HepG2 (cell line): Measurements from ENCODE around the gene CCDC57. TPM values are rescaled to one million over a fixed set of nuclear protein-coding genes. Genes with fewer than 3 reads are reported as not detected.

Experiments
- ATAC-seq: fragments of 200-7000 bp; cut with Tn5 transposase; 3 replicates; pipeline ENCODE4 v1.9.1; 2020; ENCODE audit warnings: mild to moderate bottlenecking, moderate library complexity
- BruUV-seq: library from RNA; stranded (reverse); fragments of 400-500 nt; replicated peaks from 2 replicates; lab custom pipeline; 2021; lab: Mats Ljungman, UMichigan
- CTCF ChIA-PET: fragments of 300-600 bp; formaldehyde crosslinking; extraction: SDS; loops from one replicate; lab custom pipeline; 2021; ENCODE audit warnings: low total read pairs, inconsistent platforms, low intra/inter-chr PET ratio; lab: Yijun Ruan, JAX
- POLR2A ChIA-PET: fragments of 350-600 bp; sonication (Branson Sonifier 250); formaldehyde crosslinking; loops from one replicate; lab custom pipeline; 2020; ENCODE audit warnings: antibody characterized with exemption, inconsistent platforms; lab: Yijun Ruan, JAX
- DNase-seq: peaks from one replicate; pipeline ENCODE4 v3.0.0-alpha.2; 2015; ENCODE audit warnings: low spot score
- FAIRE-seq: peaks from 3 replicates; lab custom pipeline; 2011; peaks lifted over from hg19 to GRCh38; lab: Jason Lieb, UNC
- H2AFZ ChIP-seq: one replicate; pipeline ENCODE4 v1.6.1; 2011; ENCODE audit warnings: low read length, inconsistent platforms
- H3K27ac ChIP-seq: fragments of 300-600 bp; 3 replicates; pipeline ENCODE4 v1.8.0; 2011; ENCODE audit warnings: mixed run types, mild to moderate bottlenecking, mixed read lengths, low read length, inconsistent platforms; ENCODE audit not compliant: insufficient read depth; ENCODE audit errors: extremely low read length
- H3K27me3 ChIP-seq, 2 experiments: fragments of 200-600 bp in 1 of 2; 2 replicates in 1 of 2; 3 replicates in 1 of 2; pipeline versions ENCODE4 v1.6.0 to v1.8.0; 2011; ENCODE audit warnings: low read length in 2 of 2, mild to moderate bottlenecking in 2 of 2, moderate library complexity in 2 of 2, inconsistent platforms in 1 of 2; ENCODE audit not compliant: insufficient read depth in 2 of 2, control insufficient read depth in 1 of 2
- H3K36me3 ChIP-seq, 2 experiments: fragments of 200-600 bp in 1 of 2; replicated peaks in 1 of 2; 2 replicates in 1 of 2; 3 replicates in 1 of 2; pipeline versions ENCODE4 v1.5.1 to v1.8.0; 2011; ENCODE audit warnings: low read length in 2 of 2, inconsistent platforms in 1 of 2; ENCODE audit not compliant: insufficient read depth in 2 of 2, control insufficient read depth in 1 of 2
- H3K4me1 ChIP-seq: 2 replicates; pipeline ENCODE4 v1.5.1; 2012; ENCODE audit warnings: low read length, inconsistent platforms; ENCODE audit not compliant: insufficient read depth
- H3K4me2 ChIP-seq: 2 replicates; pipeline ENCODE4 v1.6.0; 2011; ENCODE audit warnings: low read depth, low read length, inconsistent platforms
- H3K4me3 ChIP-seq, 3 experiments: fragments of 200-600 bp in 1 of 3; sonication (generic), shearing (Covaris generic) in 1 of 3; replicated peaks in 1 of 3; 2 replicates each; pipeline ENCODE4 v1.5.1; 2011 to 2016; ENCODE audit warnings: low read length in 3 of 3, inconsistent platforms in 2 of 3, low read depth in 2 of 3, mild to moderate bottlenecking in 2 of 3, control low read depth in 1 of 3, mixed read lengths in 1 of 3; ENCODE audit not compliant: insufficient read depth in 1 of 3
- H3K79me2 ChIP-seq: one replicate; pipeline ENCODE4 v1.6.1; 2011; ENCODE audit warnings: low read length, inconsistent platforms; ENCODE audit not compliant: insufficient read depth
- H3K9ac ChIP-seq: 2 replicates; pipeline ENCODE4 v1.6.0; 2011; ENCODE audit warnings: mild to moderate bottlenecking, low read depth, low read length, inconsistent platforms; ENCODE audit not compliant: insufficient read depth
- H3K9me3 ChIP-seq: 2 replicates; pipeline ENCODE4 v1.5.1; 2012; ENCODE audit warnings: mild to moderate bottlenecking, low read length
- H4K20me1 ChIP-seq: 2 replicates; pipeline ENCODE4 v1.6.0; 2011; ENCODE audit warnings: inconsistent platforms, mild to moderate bottlenecking, low read length, moderate library complexity; ENCODE audit not compliant: insufficient read depth
- SRY ChIP-seq: sonication (generic); formaldehyde crosslinking; IDR thresholded peaks from 2 replicates; pipeline ENCODE4 v1.8.0; 2022; ENCODE audit warnings: mild to moderate bottlenecking, missing genetic modification reagents
- TCF12 ChIP-seq, 2 experiments: fragments of 450-650 bp in 1 of 2; sonication (generic) in 1 of 2; formaldehyde crosslinking in 1 of 2; IDR thresholded peaks; 2 replicates each; pipeline versions ENCODE4 v1.6.1 to v1.8.0; 2017 to 2022; ENCODE audit warnings: antibody characterized with exemption in 1 of 2, mild to moderate bottlenecking in 1 of 2, missing genetic modification reagents in 1 of 2, moderate library complexity in 1 of 2
- ZNF329 ChIP-seq: sonication (generic); formaldehyde crosslinking; IDR thresholded peaks from 2 replicates; pipeline ENCODE4 v1.9.0; 2021; ENCODE audit warnings: low read depth, mild to moderate bottlenecking, missing genetic modification reagents
- ZNF878 ChIP-seq: sonication (generic); formaldehyde crosslinking; IDR thresholded peaks from 2 replicates; pipeline ENCODE4 v1.8.1; 2023; ENCODE audit warnings: mild to moderate bottlenecking, missing genetic modification reagents, moderate library complexity
- WGBS: methylation state at CpG from one replicate; pipeline ENCODE4 v1.1.6; 2017; ENCODE audit warnings: low lambda C conversion rate; 5-methylcytosine and 5-hydroxymethylcytosine counted together
- in situ Hi-C: cut with HindIII; loops from 2 replicates; pipeline ENCODE4 v1.10.0; 2017; ENCODE audit warnings: low pct_unique_long_range_greater_than_20kb; ENCODE audit not compliant: extremely low pct_ligation_motif_present
- intact Hi-C: fragments of 100-400 bp; cut with micrococcal nuclease; formaldehyde crosslinking; loops from one replicate; pipeline ENCODE4 v1.10.0; 2022; ENCODE audit not compliant: unreplicated experiment
- polyA plus RNA-seq, 8 experiments: library from polyadenylated mRNA; depleted of rRNA in 3 of 8; stranded (reverse) in 7 of 8; unstranded in 1 of 8; fragments of >200 nt; fragmentation: Illumina TruSeq in 4 of 8; extraction: Trizol in 4 of 8; gene quantifications; 2 replicates each; pipeline versions ENCODE4 v1.2.1 to v1.2.3, GENCODE V29; 2011 to 2016; ENCODE audit warnings: low read depth in 4 of 8, missing spikeins in 1 of 8, mixed read lengths in 1 of 8; ENCODE audit not compliant: insufficient read depth in 1 of 8
- total RNA-seq, 5 experiments: library from RNA; depleted of rRNA; stranded (reverse); fragments of >200 nt; fragmentation: Illumina TruSeq; extraction: Trizol; gene quantifications; 2 replicates each; pipeline ENCODE4 v1.2.3, GENCODE V29; 2016; ENCODE audit warnings: low read depth in 1 of 5
- TF ChIP-seq, protein P1 (sequence below), 2 experiments: sonication (generic) in 1 of 2; formaldehyde crosslinking in 1 of 2; IDR thresholded peaks; 2 replicates each; pipeline versions ENCODE4 v1.4.0 to v1.6.1; 2016 to 2020; ENCODE audit warnings: borderline replicate concordance in 1 of 2, low read depth in 1 of 2, mild to moderate bottlenecking in 1 of 2, missing genetic modification reagents in 1 of 2

Gene CCDC57
- total and polyA plus RNA-seq, 2 of the 13 experiments (the other 11 are each of a cell fraction or from before 2014, with no cell fraction given) = 59.3 to 59.9 TPM

DNA sequence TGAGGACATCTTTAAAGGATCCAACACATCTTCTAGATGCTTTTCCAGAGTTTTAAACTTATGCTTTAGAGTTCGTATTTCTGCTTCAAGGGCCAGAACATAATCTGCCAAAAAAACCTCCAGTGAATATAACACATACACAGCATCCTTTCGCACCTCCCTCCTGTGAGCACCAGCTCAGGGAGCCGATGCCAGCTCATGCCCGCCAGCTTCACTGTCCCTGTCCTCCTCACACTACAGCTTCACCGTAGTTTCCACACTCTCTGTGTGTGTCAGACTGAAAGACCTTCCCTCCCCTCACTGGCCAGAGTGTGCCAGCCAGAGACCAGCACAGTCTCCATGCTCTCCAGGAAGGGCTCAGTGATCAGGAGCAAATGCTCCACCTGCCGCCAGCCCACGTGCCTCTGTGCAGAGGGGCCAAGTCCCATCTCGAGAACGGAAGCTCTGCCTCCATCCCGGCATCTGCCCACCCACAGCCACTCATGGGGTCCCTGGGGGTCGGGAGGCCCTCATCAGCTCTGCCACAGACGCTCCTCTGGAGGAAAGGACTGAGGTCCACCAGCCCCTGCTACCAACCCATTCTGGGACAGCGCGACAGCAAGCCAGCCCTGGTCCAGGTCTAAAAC is 40.8 kb downstream of the CCDC57 start:
- Histone ChIP-seq H3K4me2 (no peak overlapping the region), H3K9me3 (no peaks in the 10 kb centered on the region), H3K4me1 (peaks cover 13% of the 10 kb centered on the region), H4K20me1 (no peaks in the 10 kb centered on the region), H3K4me3 (no peak overlapping the region), H3K27me3 (no peaks in the 10 kb centered on the region), H3K9ac (no peak overlapping the region), H3K36me3 (peaks cover 11 to 21% of the 10 kb centered on the region in 2 experiments; a peak in 4 of 5 replicates), H2AFZ (no peak overlapping the region), H3K27ac (no peak overlapping the region), H3K79me2 (no peaks in the 10 kb centered on the region)
- intact Hi-C loops (no loop called here), in situ Hi-C loops (no loop called here)
- ChIA-PET CTCF (no interaction called here), POLR2A (no interaction called here)
- no peak for FAIRE-seq
- BruUV-seq = no TSS peak
- DNase-seq = no peak
- 95% methylated on average over 14 of the region's 14 CpGs for WGBS
- TF ChIP-seq ZNF878 (no peak), SRY (CRISPR knock-in tag) (no peak), TCF12 (IDR thresholded peaks at IDR 0.05) (no peak), TCF12 (CRISPR knock-in tag; IDR thresholded peaks at IDR 0.05) (no peak), ZNF329 (CRISPR knock-in tag) (no peak)
- TF ChIP-seq, protein P1, sequence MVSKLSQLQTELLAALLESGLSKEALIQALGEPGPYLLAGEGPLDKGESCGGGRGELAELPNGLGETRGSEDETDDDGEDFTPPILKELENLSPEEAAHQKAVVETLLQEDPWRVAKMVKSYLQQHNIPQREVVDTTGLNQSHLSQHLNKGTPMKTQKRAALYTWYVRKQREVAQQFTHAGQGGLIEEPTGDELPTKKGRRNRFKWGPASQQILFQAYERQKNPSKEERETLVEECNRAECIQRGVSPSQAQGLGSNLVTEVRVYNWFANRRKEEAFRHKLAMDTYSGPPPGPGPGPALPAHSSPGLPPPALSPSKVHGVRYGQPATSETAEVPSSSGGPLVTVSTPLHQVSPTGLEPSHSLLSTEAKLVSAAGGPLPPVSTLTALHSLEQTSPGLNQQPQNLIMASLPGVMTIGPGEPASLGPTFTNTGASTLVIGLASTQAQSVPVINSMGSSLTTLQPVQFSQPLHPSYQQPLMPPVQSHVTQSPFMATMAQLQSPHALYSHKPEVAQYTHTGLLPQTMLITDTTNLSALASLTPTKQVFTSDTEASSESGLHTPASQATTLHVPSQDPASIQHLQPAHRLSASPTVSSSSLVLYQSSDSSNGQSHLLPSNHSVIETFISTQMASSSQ (IDR thresholded peaks at IDR 0.05; ENCODE audit: low read depth) = no peak
- TF ChIP-seq, protein P1 (CRISPR knock-in tag; IDR thresholded peaks at IDR 0.05; ENCODE audit: borderline replicate concordance) = no peak
- ATAC-seq = no peak
